ENCODE results near the gene ZC3H4. TPM values are rescaled to one million over a fixed set of nuclear protein-coding genes. Genes with fewer than 3 reads are reported as not detected.
"Not testable (repeated sequence)": the region's sequence is repeated elsewhere in the genome, so short reads cannot be mapped to it uniquely, and the experiment has no call there.

The ZC3H4 gene
- total and polyA plus RNA-seq, 2 of the 8 experiments (the other 6 are each of a cell fraction or from before 2014, with no cell fraction given) = 6.6 to 92.0 TPM

- H2BK12ac ChIP-seq (ENCODE audit: low read depth, low read length); H4K5ac ChIP-seq (ENCODE audit: insufficient read length, low read depth, low read length); DNase-seq (ENCODE audit: low read depth in 1 of 2, low spot score in 2 of 2); H4K91ac ChIP-seq (replicated peaks; ENCODE audit: insufficient read length, low read length); H3K9me3 ChIP-seq (ENCODE audit: insufficient read depth in 2 of 2, low read depth in 1 of 2, low read length in 1 of 2); H2BK5ac ChIP-seq (ENCODE audit: low read depth, low read length); H2AFZ ChIP-seq (ENCODE audit: low read length); H3K9ac ChIP-seq (replicated peaks in 1 of 4; ENCODE audit: extremely low read depth in 1 of 4, low read depth in 3 of 4, low read length in 3 of 4); H2BK120ac ChIP-seq (replicated peaks; ENCODE audit: low read depth, low read length); H2BK20ac ChIP-seq (ENCODE audit: low read length); H3K4me1 ChIP-seq (replicated peaks in 1 of 4; ENCODE audit: control insufficient read depth in 3 of 4, insufficient read depth in 4 of 4, low read length in 3 of 4); FAIRE-seq; H3K4me3 ChIP-seq (ENCODE audit: extremely low read depth in 1 of 4, insufficient read depth in 2 of 4, low read depth in 3 of 4, low read length in 4 of 4); H3K27me3 ChIP-seq (replicated peaks in 1 of 4; ENCODE audit: control insufficient read depth in 3 of 4, extremely low read depth in 1 of 4, insufficient read depth in 3 of 4, low read length in 3 of 4); H3K14ac ChIP-seq (ENCODE audit: insufficient read length); H3K27ac ChIP-seq (ENCODE audit: low read depth, low read length); H3K18ac ChIP-seq (ENCODE audit: extremely low read depth, low read length); H3K23ac ChIP-seq (ENCODE audit: insufficient read length); H2AK5ac ChIP-seq (ENCODE audit: low read depth, low read length); H3K4ac ChIP-seq (replicated peaks; ENCODE audit: insufficient read length, low read depth, low read length); H3K4me2 ChIP-seq (ENCODE audit: insufficient read depth in 1 of 2, low read depth in 2 of 2, low read length in 2 of 2); H4K8ac ChIP-seq (ENCODE audit: extremely low read depth, insufficient read depth, low read length); H2BK15ac ChIP-seq (ENCODE audit: low read length); H3K23me2 ChIP-seq (ENCODE audit: low read depth, low read length); H3K56ac ChIP-seq (replicated peaks; ENCODE audit: insufficient read length, low read depth, low read length): not testable (repeated sequence)
- peaks cover 34% of the 10 kb centered on the region for H3K79me1 ChIP-seq (ENCODE audit: low read depth, low read length)
- ChIA-PET CTCF (ENCODE audit: partially characterized antibody) (interaction anchor here (0.6 to 1.5 kb wide), 2 partner anchors 24 to 109 kb away, joined by 3 to 6 read pairs; no protein-coding TSS in a partner anchor), POLR2A (ENCODE audit: partially characterized antibody) (interaction anchor here (0.9 to 4.4 kb wide), 3 partner anchors 9 to 126 kb away, joined by 3 to 53 read pairs (median 3); partner anchors contain the start of gene ZC3H4)
- 93% methylated on average over 4 of the region's 4 CpGs; no CpG with 5 or more reads in 1 of the 2 experiments for WGBS, 2 experiments (ENCODE audit: extremely low coverage in 1 of 2, insufficient coverage in 1 of 2, insufficient read length in 1 of 2, insufficient replicate concordance in 2 of 2, low coverage in 1 of 2, low lambda C conversion rate in 2 of 2, missing lambda C conversion rate in 1 of 2)
- peaks cover 0 to 15% (median under 1%) of the 10 kb centered on the region in 4 experiments; a peak in 2 of 8 replicates for H3K36me3 ChIP-seq (ENCODE audit: control insufficient read depth in 2 of 4, insufficient read depth in 4 of 4, low read length in 3 of 4)
- H3K79me2 ChIP-seq (ENCODE audit: control insufficient read depth in 1 of 2, insufficient read depth in 2 of 2, low read length in 2 of 2) = peaks cover 16 to 91% of the 10 kb centered on the region in 2 experiments
- H4K20me1 ChIP-seq (replicated peaks in 1 of 2; ENCODE audit: control insufficient read depth in 1 of 2, insufficient read depth in 2 of 2, low read length in 2 of 2) = peaks cover 15 to 16% of the 10 kb centered on the region in 2 experiments
Measured at GRCh38 chr19:47101116-47101515, 12.5 kb downstream of the ZC3H4 start.
